ENCODE data around the gene CAPN2. TPM values are rescaled to one million over a fixed set of nuclear protein-coding genes. Genes with fewer than 3 reads are reported as not detected.
"Not testable (repeated sequence)": the region's sequence is repeated elsewhere in the genome, so short reads cannot be mapped to it uniquely, and the experiment has no call there.

The CAPN2 gene
- total RNA-seq, 1 donor from 2014 or later, result 73.1 TPM

GRCh38 chr1:223730479-223731132 is 18.3 kb downstream of the CAPN2 start:
- H3K27ac Mint-ChIP-seq, result peak overlapping the region; percentile 5
- no peak overlapping the region for H3K4me3 Mint-ChIP-seq
- intact Hi-C loops (cut with micrococcal nuclease), result no loop called here
- H3K4me1 Mint-ChIP-seq, result peaks cover 50% of the 10 kb centered on the region
- no peaks in the 10 kb centered on the region for H3K27me3 Mint-ChIP-seq
- H3K9me3 Mint-ChIP-seq, result no peaks in the 10 kb centered on the region
- H3K36me3 Mint-ChIP-seq (ENCODE audit: low read depth), result peaks cover 48% of the 10 kb centered on the region
- no peak for DNase-seq

GRCh38 chr1:223731133-223731770 is 18.9 kb downstream of the CAPN2 start:
- no peak for DNase-seq
- Mint-ChIP-seq H3K9me3 (no peaks in the 10 kb centered on the region), H3K27ac (peak overlapping the region; percentile 18), H3K4me3 (no peak overlapping the region), H3K27me3 (no peaks in the 10 kb centered on the region), H3K36me3 (ENCODE audit: low read depth) (peaks cover 47% of the 10 kb centered on the region), H3K4me1 (peaks cover 43% of the 10 kb centered on the region)
- intact Hi-C loops (cut with micrococcal nuclease), result no loop called here

DNA sequence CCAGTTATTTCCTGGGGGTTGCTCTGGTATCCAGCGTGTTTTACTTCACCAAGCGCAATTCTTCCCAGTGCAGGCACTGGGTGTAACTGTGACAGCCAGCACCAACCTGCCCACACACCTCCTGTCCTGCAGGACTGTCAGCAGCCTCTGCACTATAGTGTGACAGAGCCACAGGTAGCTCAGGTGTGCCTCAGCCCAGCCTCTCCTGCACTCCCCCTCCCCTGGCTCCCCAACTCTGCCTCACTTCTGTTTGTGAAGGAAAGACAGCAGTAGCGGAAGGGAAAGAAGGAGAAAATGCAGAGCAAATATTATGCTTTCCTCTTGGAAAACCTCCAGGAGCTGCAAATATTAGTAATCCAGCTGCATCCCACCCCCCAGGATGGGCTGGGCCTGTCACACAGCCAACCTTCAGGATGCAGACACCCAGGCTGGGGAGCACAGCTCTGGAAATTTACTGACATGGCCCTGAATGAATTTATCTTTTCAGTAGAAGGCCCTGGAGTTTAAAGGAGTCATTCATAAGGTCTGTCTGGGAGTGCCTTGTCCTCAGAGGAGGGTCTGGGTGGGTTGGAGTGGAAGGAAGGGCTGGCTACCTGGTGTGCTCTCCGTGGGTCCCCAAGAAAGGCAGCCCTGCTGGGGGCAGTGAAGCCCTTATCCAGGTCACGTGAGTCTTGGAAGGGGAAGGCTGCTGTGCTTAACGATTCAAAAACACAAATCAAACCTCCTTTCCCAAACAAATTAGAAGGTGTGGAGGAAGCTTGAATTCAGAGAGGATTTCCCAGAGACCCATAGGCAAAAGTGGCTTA is 20.9 kb downstream of the CAPN2 start:
- Mint-ChIP-seq H3K36me3 (ENCODE audit: low read depth) (peaks cover 37% of the 10 kb centered on the region), H3K27me3 (no peaks in the 10 kb centered on the region), H3K9me3 (no peaks in the 10 kb centered on the region), H3K4me1 (peaks cover 28% of the 10 kb centered on the region), H3K4me3 (no peak overlapping the region), H3K27ac (no peak overlapping the region)
- intact Hi-C loops (cut with micrococcal nuclease), result no loop called here
- no peak for DNase-seq

- no peak overlapping the region for H3K4me3 Mint-ChIP-seq
- no peak overlapping the region for H3K27ac Mint-ChIP-seq
- H3K36me3 Mint-ChIP-seq (ENCODE audit: low read depth), result peaks cover 35% of the 10 kb centered on the region
- intact Hi-C loops (cut with micrococcal nuclease), result no loop called here
- H3K4me1 Mint-ChIP-seq, result peaks cover 22% of the 10 kb centered on the region
- no peaks in the 10 kb centered on the region for H3K9me3 Mint-ChIP-seq
- no peaks in the 10 kb centered on the region for H3K27me3 Mint-ChIP-seq
- no peak for DNase-seq
Observed at GRCh38 chr1:223733898-223734852, 21.8 kb downstream of the CAPN2 start.

DNA sequence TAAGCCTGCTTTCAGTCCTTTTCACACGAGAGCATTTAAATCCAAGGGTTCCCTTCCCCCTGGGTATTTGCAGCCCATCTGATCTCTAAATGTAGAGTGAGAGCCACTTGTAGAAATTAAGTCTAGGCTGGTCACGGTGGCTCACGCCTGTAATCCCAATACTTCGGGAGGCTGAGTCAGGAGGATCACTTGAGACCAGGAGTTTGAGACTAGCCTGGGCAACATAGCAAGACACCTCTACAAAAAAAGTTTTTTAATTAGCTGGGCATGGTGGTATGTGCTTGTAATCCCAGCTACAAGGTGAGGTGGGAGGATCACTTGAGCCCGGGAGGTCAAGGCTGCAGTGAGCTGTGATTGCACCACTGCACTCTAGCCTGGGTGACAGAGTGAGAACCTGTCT is 24.3 kb downstream of the CAPN2 start:
- H3K27me3 Mint-ChIP-seq; intact Hi-C loops (cut with micrococcal nuclease); DNase-seq; H3K27ac Mint-ChIP-seq; H3K9me3 Mint-ChIP-seq; H3K4me3 Mint-ChIP-seq: not testable (repeated sequence)
- Mint-ChIP-seq H3K36me3 (ENCODE audit: low read depth) (peaks cover 24% of the 10 kb centered on the region), H3K4me1 (peaks cover 12% of the 10 kb centered on the region)

- H3K4me1 Mint-ChIP-seq, result peaks cover 9% of the 10 kb centered on the region
- H3K36me3 Mint-ChIP-seq (ENCODE audit: low read depth), result peaks cover 20% of the 10 kb centered on the region
- H3K4me3 Mint-ChIP-seq, result no peak overlapping the region
- H3K27me3 Mint-ChIP-seq, result no peaks in the 10 kb centered on the region
- H3K27ac Mint-ChIP-seq, result no peak overlapping the region
- H3K9me3 Mint-ChIP-seq, result no peaks in the 10 kb centered on the region
- no peak for DNase-seq
- intact Hi-C loops (cut with micrococcal nuclease), result no loop called here
Observed at GRCh38 chr1:223737342-223737741, 25.0 kb downstream of the CAPN2 start.

DNA sequence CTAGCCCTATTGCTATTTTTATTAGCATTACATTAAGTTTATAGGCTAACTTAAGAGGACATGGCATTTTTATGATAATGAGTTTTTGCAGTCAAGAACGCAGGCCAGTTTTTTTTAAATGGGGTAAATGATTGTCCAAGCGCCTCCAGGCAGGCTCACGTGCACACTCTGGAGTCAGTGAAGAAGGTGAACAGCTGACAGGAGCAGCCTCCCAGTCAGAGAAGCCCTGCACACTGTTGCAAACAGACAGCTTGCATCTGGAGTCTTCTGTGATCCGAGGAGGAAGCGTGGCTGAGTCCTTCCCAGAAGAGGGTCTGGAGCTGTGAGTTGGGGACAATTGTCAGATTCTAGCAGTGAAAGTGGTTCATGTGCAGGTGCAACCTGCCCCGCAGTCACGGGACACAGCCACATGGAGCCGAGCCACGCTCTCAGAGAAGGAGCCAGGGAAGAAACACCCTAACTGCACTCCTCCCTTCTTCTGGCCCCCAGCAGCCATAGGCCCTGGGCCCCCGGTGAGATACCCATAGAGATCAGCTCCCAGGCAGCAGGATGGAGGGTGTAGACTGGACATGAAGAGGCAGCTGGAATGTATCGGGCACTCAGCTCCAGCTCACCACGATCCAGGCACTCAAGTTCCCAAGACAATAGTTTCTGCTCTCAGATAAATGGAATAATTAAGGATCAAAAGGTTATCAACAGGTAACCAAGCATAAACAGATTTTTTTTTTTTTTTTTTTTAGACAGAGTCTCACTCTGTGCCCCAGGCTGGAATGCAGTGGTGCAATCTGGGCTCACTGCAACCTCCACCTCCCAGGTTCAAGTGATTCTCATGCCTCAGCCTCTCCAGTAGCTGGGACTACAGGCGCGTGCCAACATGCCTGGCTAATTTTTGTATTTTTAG is 26.4 kb downstream of the CAPN2 start:
- Mint-ChIP-seq H3K9me3 (no peaks in the 10 kb centered on the region), H3K27me3 (no peaks in the 10 kb centered on the region), H3K4me3 (no peak overlapping the region), H3K4me1 (peaks cover 9% of the 10 kb centered on the region), H3K36me3 (ENCODE audit: low read depth) (peaks cover 27% of the 10 kb centered on the region), H3K27ac (no peak overlapping the region)
- intact Hi-C loops (cut with micrococcal nuclease), result no loop called here
- no peak for DNase-seq

DNA sequence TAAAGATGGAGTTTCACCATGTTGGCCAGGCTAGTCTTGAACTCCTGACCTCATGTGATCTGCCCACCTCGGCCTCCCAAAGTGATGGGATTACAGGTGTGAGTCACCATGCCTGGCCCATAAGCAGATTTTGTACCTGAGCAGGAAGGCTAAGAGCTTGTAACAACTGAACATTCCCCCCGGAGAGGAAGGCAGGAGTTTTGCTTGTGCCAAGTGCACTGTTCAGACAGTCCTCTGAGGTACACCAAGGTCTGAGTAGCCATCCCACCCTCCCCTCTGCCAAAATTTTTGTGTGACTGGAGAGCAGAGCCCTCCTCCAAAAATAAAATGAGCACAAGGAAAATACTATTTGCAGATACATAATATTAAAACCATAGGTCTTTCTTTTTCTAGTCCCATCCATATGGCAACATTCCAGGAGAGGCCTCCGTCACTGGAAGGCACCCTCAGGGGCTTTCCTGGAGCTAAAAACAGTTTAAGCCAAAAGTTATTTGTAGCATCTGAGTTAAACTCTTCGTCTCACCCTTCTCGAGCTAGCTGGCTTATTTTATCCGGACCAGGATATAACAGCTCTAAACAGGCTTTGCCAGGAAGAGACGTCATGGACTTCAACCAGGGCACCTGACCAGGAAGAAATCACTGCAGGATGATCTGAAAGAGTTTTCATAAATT is 27.2 kb downstream of the CAPN2 start:
- H3K27ac Mint-ChIP-seq, result no peak overlapping the region
- H3K27me3 Mint-ChIP-seq, result no peaks in the 10 kb centered on the region
- DNase-seq, result no peak
- no peaks in the 10 kb centered on the region for H3K9me3 Mint-ChIP-seq
- peaks cover 7% of the 10 kb centered on the region for H3K4me1 Mint-ChIP-seq
- no peak overlapping the region for H3K4me3 Mint-ChIP-seq
- peaks cover 27% of the 10 kb centered on the region for H3K36me3 Mint-ChIP-seq (ENCODE audit: low read depth)
- intact Hi-C loops (cut with micrococcal nuclease), result no loop called here

- H3K27ac Mint-ChIP-seq, H3K27me3 Mint-ChIP-seq: not testable (repeated sequence)
Observed at GRCh38 chr1:223740038-223740736, 27.8 kb downstream of the CAPN2 start.

GRCh38 chr1:223741861-223742260 is 29.5 kb downstream of the CAPN2 start:
- peaks cover 36% of the 10 kb centered on the region for H3K36me3 Mint-ChIP-seq (ENCODE audit: low read depth)
- H3K27ac Mint-ChIP-seq, result no peak overlapping the region
- H3K4me3 Mint-ChIP-seq, result no peak overlapping the region
- intact Hi-C loops (cut with micrococcal nuclease), result no loop called here
- DNase-seq, result no peak
- no peaks in the 10 kb centered on the region for H3K9me3 Mint-ChIP-seq
- H3K27me3 Mint-ChIP-seq, result no peaks in the 10 kb centered on the region
- peaks cover 3% of the 10 kb centered on the region for H3K4me1 Mint-ChIP-seq

More at GRCh38 chr1:223740038-223740736, 27.8 kb downstream of the CAPN2 start:
- intact Hi-C loops (cut with micrococcal nuclease); H3K4me1 Mint-ChIP-seq; DNase-seq; H3K9me3 Mint-ChIP-seq; H3K4me3 Mint-ChIP-seq: not testable (repeated sequence)
- peaks cover 31% of the 10 kb centered on the region for H3K36me3 Mint-ChIP-seq (ENCODE audit: low read depth)

GRCh38 chr1:223742856-223743517 is 30.6 kb downstream of the CAPN2 start:
- peaks cover 43% of the 10 kb centered on the region for H3K36me3 Mint-ChIP-seq (ENCODE audit: low read depth)

More at GRCh38 chr1:223742856-223743517, 30.6 kb downstream of the CAPN2 start:
- Mint-ChIP-seq H3K4me3 (no peak overlapping the region), H3K4me1 (peaks cover 7% of the 10 kb centered on the region), H3K9me3 (no peaks in the 10 kb centered on the region), H3K27me3 (no peaks in the 10 kb centered on the region), H3K27ac (no peak overlapping the region)
- DNase-seq, result no peak
- intact Hi-C loops (cut with micrococcal nuclease), result no loop called here

Measured in activated CD4-positive, alpha-beta T cell treated with anti-CD3 and anti-CD28 coated beads, Interleukin-2, amount 10 ng/mL, durations not matched to agents 24 days and 14 days (primary cell).